Muscle of leg (tissue), 11 donors: ENCODE results near the gene RAP1GDS1. TPM values are rescaled to one million over a fixed set of nuclear protein-coding genes. Genes with fewer than 3 reads are reported as not detected.
"Not testable (repeated sequence)": the region's sequence is repeated elsewhere in the genome, so short reads cannot be mapped to it uniquely, and the experiment has no call there.

Experiments used
- DNase-seq: peaks from one replicate; pipeline ENCODE4 v3.0.0; 2013
- H3K27ac ChIP-seq: one replicate; pipeline ENCODE4 v1.5.1; 2013; ENCODE audit warnings: mild to moderate bottlenecking, low read length, control low read depth
- H3K27me3 ChIP-seq: one replicate; pipeline ENCODE4 v1.6.1; 2013; ENCODE audit warnings: low read length; ENCODE audit not compliant: control insufficient read depth, insufficient read depth
- H3K36me3 ChIP-seq: one replicate; pipeline ENCODE4 v1.6.1; 2013; ENCODE audit warnings: low read length; ENCODE audit not compliant: control insufficient read depth, insufficient read depth
- H3K4me1 ChIP-seq: one replicate; pipeline ENCODE4 v1.6.1; 2013; ENCODE audit warnings: low read length; ENCODE audit not compliant: control insufficient read depth, insufficient read depth
- H3K4me3 ChIP-seq: one replicate; pipeline ENCODE4 v1.5.1; 2013; ENCODE audit warnings: low read length, control low read depth
- H3K9me3 ChIP-seq: replicated peaks from 2 replicates; pipeline ENCODE4 v1.6.1; 2013; ENCODE audit warnings: low read depth, low read length; ENCODE audit not compliant: control insufficient read depth
- WGBS: methylation state at CpG from one replicate; pipeline ENCODE4 v1.1.5; 2013; ENCODE audit warnings: missing lambda C conversion rate; ENCODE audit not compliant: insufficient coverage; 5-methylcytosine and 5-hydroxymethylcytosine counted together
- polyA plus RNA-seq, 8 donors: library from polyadenylated mRNA; unstranded; fragments of 120-200 nt; gene quantifications; one replicate each; pipeline versions ENCODE4 v1.2.1 to v1.2.3, GENCODE V29; 2013; ENCODE audit warnings: inconsistent platforms in 1 of 8, low replicate concordance in 1 of 8; ENCODE audit not compliant: insufficient read length in 8 of 8, insufficient read depth in 1 of 8
- total RNA-seq: library from RNA; stranded (reverse); fragments of 120-200 nt; gene quantifications from one replicate; pipeline ENCODE4 v1.2.4, GENCODE V29; 2013

The RAP1GDS1 gene
- total and polyA plus RNA-seq, 9 donors, result 19.9 to 28.1 (median 23.0) TPM

DNA sequence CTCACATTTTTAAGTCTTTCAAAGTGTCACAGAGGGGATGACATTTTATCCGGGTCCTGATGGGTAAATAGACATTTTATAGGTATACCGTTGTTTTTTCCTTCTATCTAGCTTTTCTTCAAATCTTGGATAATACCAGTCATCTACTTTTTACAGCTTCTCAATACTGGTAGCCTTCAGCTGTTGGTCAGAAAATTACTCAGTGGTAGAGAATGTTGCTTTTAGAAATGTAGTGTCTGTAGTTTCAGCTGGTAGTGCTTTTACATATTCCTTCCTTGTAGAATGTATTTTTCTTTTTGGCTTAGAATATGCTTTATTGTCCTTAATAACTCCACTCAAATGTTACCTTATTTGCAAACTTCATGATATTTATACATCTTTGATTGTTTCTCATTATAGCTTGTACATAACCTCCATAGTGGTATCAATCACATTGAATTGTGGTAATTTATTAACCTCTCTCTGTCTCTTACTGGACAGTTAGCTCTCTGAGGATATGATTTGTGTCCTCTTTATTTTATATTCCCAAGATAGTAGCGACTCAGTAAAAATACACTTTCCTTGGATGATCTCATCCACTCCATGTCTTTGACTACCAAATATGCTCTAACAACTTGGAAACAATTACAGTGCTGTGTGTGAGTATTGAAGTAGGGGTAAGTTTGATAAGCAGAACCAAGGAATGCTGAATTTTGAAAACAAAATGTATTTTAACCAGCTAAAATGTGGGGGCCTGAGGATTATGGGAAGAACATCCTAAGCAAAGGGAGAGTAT, 53.8 kb downstream of the RAP1GDS1 start:
- DNase-seq, result peak; percentile 19
- Histone ChIP-seq H3K4me1 (no peaks in the 10 kb centered on the region), H3K27me3 (no peaks in the 10 kb centered on the region), H3K36me3 (no peaks in the 10 kb centered on the region), H3K9me3 (peaks cover 5% of the 10 kb centered on the region), H3K4me3 (no peak overlapping the region), H3K27ac (no peak overlapping the region)
- WGBS, result no CpG with 5 or more reads among the region's 3 CpGs

DNA sequence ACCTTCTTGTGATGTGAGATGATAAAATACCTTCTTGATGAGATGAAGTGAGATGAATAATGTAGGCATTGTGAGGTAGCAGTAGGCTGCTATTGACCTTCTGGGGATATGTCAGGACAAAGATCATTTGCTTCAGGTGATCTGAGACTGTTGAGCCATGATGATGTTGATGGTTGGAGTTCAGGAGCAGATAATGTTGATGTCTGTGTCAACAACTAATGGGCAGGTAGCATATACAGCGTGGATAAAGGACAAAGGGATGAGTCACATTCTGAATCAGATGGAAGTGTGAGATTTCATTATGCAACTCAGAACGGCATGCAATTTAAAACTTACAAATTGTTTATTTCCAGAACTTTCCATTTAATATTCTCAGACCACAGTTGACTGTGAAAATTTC, 57.3 kb downstream of the RAP1GDS1 start:
- no peaks in the 10 kb centered on the region for H3K4me1 ChIP-seq
- H3K4me3 ChIP-seq, result no peak overlapping the region
- H3K36me3 ChIP-seq, result no peaks in the 10 kb centered on the region
- no peaks in the 10 kb centered on the region for H3K27me3 ChIP-seq
- DNase-seq, result no peak
- no peak overlapping the region for H3K27ac ChIP-seq
- H3K9me3 ChIP-seq, result peaks cover 5% of the 10 kb centered on the region
- 100% methylated on average over 1 of the region's 2 CpGs for WGBS

DNA sequence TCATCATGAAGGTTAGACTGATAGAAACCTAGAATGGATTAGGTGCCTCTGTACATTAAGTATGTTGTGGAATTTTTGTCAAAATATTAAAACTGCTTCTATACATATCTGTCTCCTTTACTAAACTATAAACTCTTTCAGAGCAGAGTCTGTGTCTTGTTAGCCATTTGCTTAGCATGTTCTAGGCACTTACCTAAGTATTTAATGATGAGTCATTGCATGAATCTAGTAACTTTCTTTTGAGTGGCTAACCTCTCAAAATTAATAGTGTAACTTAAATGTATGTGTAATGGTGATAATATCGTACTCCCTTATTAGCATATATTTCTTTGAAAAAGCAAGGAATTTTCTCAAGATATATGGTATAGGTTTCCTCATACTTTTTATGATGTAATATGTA, 57.8 kb downstream of the RAP1GDS1 start:
- no peak overlapping the region for H3K27ac ChIP-seq
- H3K9me3 ChIP-seq, result peaks cover 5% of the 10 kb centered on the region
- no peaks in the 10 kb centered on the region for H3K36me3 ChIP-seq
- no peak overlapping the region for H3K4me3 ChIP-seq
- no peak for DNase-seq
- no peaks in the 10 kb centered on the region for H3K4me1 ChIP-seq
- no CpG with 5 or more reads among the region's 1 CpG for WGBS
- H3K27me3 ChIP-seq, result no peaks in the 10 kb centered on the region

DNA sequence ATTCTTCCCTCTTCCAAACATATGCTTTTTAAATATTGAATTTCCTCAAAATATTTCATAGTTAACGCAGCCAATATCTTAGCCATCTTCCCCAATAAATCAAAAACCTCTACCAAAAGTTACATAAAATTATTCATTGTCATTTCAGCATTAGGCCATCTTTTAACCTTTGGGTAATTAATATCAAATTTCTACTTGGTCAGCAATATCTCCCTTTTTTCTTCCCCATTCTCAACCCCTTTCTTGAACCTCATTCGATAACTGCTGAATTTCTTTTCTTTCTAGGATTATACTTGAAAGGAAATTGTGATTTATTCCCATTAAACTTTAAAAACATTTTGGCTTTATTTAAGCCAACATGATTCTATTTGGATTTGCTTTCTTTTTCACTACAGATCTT, 65.0 kb downstream of the RAP1GDS1 start:
- Histone ChIP-seq H3K4me3 (no peak overlapping the region), H3K4me1 (no peaks in the 10 kb centered on the region), H3K27me3 (no peaks in the 10 kb centered on the region), H3K9me3 (no peaks in the 10 kb centered on the region), H3K27ac (no peak overlapping the region), H3K36me3 (no peaks in the 10 kb centered on the region)
- WGBS, result 80% methylated on average over 1 of the region's 2 CpGs
- no peak for DNase-seq

DNA sequence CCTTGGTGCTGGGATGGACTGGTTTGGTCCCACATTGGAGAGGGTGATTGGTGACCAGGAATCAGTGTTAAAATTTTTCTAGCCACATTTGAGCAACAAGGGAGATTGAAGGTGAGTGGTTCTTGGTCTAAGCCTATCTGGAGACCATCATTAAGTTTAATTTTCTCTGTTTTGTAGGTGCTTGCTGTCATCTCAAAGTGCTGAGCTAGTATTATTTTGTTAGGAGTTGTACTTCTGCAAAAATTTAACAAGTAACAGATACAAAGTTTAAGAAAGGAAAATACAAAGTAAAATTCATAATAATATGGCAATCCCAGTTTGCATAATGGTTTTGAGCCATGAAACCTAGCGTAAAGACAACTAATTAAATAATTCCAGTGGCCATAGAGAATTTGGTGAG, 66.5 kb downstream of the RAP1GDS1 start:
- no peak overlapping the region for H3K27ac ChIP-seq
- no peaks in the 10 kb centered on the region for H3K27me3 ChIP-seq
- DNase-seq, result no peak
- no peaks in the 10 kb centered on the region for H3K36me3 ChIP-seq
- H3K4me3 ChIP-seq, result no peak overlapping the region
- peaks cover 2% of the 10 kb centered on the region for H3K9me3 ChIP-seq
- no peaks in the 10 kb centered on the region for H3K4me1 ChIP-seq
- WGBS, result no CpG with 5 or more reads among the region's 1 CpG

DNA sequence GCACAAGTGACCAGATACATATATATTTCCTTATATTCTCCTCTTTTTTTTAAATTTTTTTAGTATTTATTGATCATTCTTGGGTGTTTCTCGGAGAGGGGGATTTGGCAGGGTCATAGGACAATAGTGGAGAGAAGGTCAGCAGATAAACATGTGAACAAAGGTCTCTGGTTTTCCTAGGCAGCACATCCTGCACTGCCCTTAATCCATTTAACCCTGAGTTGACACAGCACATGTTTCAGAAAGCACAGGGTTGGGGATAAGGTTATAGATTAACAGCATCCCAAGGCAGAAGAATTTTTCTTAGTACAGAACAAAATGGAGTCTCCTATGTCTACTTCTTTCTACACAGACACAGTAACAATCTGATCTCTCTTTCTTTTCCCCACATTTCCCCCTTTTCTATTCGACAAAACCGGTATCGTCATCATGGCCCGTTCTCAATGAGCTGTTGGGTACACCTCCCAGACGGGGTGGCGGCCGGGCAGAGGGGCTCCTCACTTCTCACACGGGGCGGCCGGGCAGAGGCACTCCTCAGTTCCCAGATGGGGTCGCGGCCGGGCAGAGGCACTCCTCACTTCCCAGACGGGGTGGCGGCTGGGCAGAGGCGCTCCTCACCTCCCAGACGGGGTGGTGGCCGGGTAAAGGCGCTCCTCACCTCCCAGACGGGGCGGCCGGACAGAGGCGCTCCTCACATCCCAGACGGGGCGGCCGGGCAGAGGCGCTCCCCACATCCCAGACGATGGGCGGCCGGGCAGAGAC, 68.9 kb downstream of the RAP1GDS1 start:
- H3K9me3 ChIP-seq, H3K27ac ChIP-seq: not testable (repeated sequence)
- over 99% methylated on average over 15 of the region's 31 CpGs for WGBS

DNA sequence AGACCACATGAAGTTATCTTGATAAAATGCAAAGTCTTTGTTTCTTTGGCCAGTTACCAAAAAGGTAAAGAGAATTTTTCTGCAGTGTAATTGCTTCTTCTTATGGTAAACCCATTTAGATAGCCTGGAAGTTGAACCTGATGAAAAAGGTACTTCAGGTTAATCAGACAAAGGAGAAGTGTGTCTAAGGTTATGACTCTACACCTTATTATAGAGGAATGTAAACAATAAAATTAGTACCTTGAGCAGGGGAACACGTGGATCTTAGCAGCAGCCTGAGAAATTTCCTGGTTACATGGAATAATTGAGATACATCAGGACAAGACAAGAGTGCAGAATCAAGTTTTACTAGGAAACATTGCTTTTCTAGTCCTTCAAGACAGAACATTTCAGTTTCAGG, 70.8 kb downstream of the RAP1GDS1 start:
- no peak overlapping the region for H3K4me3 ChIP-seq
- no peak overlapping the region for H3K27ac ChIP-seq
- no peaks in the 10 kb centered on the region for H3K4me1 ChIP-seq
- no peaks in the 10 kb centered on the region for H3K36me3 ChIP-seq
- peaks cover 7% of the 10 kb centered on the region for H3K9me3 ChIP-seq
- DNase-seq, result no peak
- no CpG with 5 or more reads among the region's 1 CpG for WGBS
- H3K27me3 ChIP-seq, result no peaks in the 10 kb centered on the region

More for the DNA sequence above, 68.9 kb downstream of the RAP1GDS1 start:
- DNase-seq, H3K4me1 ChIP-seq, H3K4me3 ChIP-seq, H3K36me3 ChIP-seq, H3K27me3 ChIP-seq: not testable (repeated sequence)

DNA sequence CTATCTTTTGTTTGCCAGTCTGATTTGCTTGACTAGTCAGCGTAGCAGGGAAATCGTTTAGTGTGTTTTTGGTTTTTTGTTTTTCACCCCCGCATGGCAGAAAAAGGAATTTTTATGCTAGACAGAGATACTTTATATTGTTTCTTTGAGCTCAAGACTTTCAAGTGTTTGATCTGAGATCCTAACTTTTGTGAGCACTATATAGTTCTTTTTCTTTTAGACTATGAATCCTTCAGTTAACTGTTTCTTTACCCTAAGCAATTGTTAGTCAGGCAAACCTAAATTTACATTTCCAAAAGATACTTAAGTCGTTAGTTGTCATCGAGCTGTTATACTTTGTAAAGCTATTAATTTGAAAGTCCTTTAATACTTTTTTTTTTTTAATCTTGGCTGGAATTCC, 73.3 kb downstream of the RAP1GDS1 start:
- Histone ChIP-seq H3K27ac (no peak overlapping the region), H3K36me3 (no peaks in the 10 kb centered on the region), H3K27me3 (no peaks in the 10 kb centered on the region), H3K4me1 (no peaks in the 10 kb centered on the region), H3K9me3 (peaks cover 12% of the 10 kb centered on the region), H3K4me3 (no peak overlapping the region)
- WGBS, result 100% methylated on average over 2 of the region's 5 CpGs
- DNase-seq, result no peak

DNA sequence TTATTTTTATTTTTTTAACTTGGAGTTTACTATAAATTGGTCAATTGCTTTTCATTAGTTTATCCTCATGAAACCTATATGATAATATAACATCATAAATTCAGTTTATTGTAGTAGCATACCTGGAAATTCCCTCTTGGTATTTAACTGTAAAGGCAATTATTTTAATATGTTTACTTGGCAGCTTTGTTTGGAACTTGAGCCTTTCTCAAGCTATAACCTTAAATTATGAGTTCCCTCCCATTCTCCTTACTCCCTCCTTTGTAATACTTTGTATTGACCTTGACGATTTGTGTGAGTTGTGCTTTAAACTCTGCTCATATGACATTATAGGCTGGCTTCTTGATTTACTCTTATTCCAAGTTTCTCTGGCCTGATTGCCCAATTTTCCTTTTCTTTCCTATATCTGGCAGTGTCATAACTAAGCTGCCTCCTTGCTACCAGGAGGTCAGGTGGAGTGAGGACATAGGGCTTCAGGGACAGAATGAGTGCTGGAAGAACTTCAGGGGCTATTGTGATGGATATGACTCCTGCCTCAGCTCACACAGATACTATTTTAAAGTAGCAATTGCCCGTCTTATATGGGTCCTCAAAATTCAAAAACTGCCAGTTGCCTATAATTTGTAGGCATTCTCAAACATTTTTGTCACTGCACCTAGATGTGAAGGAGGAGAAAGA, 77.7 kb downstream of the RAP1GDS1 start:
- no CpG with 5 or more reads among the region's 2 CpGs for WGBS

DNA sequence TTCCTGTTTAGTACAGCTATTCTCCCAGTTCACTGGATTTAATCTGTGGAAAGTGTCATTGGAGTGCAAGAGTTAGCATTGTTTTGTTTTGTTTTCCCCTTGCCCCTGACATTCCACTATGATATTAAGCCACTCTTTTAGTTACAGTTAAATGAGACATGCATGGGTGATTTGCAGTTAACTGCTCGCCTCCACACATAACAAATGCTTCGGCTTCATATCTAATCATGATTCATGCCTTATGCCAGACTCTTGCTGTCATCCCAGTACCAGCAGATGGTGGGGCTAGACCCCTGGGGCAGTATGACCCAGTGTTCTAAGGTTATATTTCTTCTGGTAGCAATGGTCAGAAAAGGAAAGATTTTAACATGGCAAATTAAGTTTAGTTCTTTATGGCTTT, 80.1 kb downstream of the RAP1GDS1 start:
- Histone ChIP-seq H3K4me1 (no peaks in the 10 kb centered on the region), H3K36me3 (no peaks in the 10 kb centered on the region), H3K27ac (no peak overlapping the region), H3K27me3 (no peaks in the 10 kb centered on the region), H3K4me3 (no peak overlapping the region), H3K9me3 (peaks cover 6% of the 10 kb centered on the region)
- DNase-seq, result peak; percentile 30
- WGBS, result no CpG with 5 or more reads among the region's 2 CpGs

More for the DNA sequence above, 77.7 kb downstream of the RAP1GDS1 start:
- H3K27me3 ChIP-seq, result no peaks in the 10 kb centered on the region
- no peak for DNase-seq
- H3K4me1 ChIP-seq, result no peaks in the 10 kb centered on the region
- H3K36me3 ChIP-seq, result no peaks in the 10 kb centered on the region
- no peak overlapping the region for H3K27ac ChIP-seq
- H3K9me3 ChIP-seq, result peaks cover 11% of the 10 kb centered on the region
- H3K4me3 ChIP-seq, result no peak overlapping the region
